ENCODE data around the gene ZNF579. TPM values are rescaled to one million over a fixed set of nuclear protein-coding genes. Genes with fewer than 3 reads are reported as not detected.

The ZNF579 gene
- total and polyA plus RNA-seq, 7 donors = 4.2 to 81.6 (median 22.9) TPM

DNA sequence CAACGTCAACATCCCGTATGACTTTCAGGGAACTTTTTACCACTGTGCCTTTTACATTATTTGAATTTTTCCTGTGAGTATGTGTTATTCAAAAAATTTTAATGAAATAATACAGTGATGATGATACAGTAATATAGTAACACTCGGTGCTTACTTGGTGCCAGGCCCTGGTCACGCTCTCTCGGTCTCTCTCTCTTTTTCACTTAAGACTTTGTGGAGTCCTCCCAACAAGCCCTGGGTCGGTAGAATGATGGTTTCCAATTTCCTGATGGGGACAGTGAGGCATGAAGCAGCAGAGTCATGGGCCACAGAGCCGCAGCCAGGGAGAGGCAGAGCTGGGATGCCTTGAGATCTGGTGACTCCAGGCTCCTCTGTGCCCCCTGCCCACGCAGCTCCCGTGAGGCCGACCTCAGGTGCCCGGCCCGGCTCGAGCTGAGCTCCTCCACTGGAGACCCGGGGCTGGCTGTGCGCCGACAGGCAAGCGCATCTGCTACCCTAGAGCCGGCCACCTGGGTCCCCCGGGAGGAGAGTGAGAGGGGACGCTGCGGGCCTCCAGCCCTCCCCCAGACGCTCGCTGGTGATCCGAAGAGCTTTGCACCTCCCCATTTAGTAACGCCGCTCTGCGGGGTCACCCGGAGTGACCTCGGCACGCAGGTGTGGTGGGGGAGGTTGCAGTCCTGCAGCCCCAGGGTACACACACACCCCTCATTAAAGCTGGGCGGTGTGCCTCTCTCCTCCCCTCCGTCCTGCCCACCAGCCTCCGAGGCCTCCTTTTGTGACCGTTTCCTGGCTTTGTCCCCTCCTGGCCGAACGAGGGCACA is 30.9 kb downstream of the ZNF579 start:
- H3K27me3 ChIP-seq (ENCODE audit: insufficient read depth in 3 of 3, low read length in 2 of 3) = no peaks in the 10 kb centered on the region
- WGBS, 3 donors = 2 to 8% (median 7%) methylated on average over 27 to 36 of the region's 36 CpGs
- intact Hi-C loops (cut with DNase I) = loop anchor here in 1 of 2 donors (5.0 kb wide), 1 partner anchor 48 kb away; the partner anchor contains the start of gene FIZ1
- ATAC-seq = peak; percentile 41 to 64 (median 54)
- DNase-seq = peak; percentile 58 to 91
- H3K4me1 ChIP-seq = peaks cover 66% of the 10 kb centered on the region
- H3K27ac ChIP-seq = peak overlapping the region; percentile 94
- no peaks in the 10 kb centered on the region for H3K9me3 ChIP-seq
- no peaks in the 10 kb centered on the region for H3K36me3 ChIP-seq (ENCODE audit: insufficient read depth in 1 of 2, low read depth in 1 of 2)
- peak overlapping the region; percentile 56 for H3K4me3 ChIP-seq
- TF ChIP-seq, protein P1, sequence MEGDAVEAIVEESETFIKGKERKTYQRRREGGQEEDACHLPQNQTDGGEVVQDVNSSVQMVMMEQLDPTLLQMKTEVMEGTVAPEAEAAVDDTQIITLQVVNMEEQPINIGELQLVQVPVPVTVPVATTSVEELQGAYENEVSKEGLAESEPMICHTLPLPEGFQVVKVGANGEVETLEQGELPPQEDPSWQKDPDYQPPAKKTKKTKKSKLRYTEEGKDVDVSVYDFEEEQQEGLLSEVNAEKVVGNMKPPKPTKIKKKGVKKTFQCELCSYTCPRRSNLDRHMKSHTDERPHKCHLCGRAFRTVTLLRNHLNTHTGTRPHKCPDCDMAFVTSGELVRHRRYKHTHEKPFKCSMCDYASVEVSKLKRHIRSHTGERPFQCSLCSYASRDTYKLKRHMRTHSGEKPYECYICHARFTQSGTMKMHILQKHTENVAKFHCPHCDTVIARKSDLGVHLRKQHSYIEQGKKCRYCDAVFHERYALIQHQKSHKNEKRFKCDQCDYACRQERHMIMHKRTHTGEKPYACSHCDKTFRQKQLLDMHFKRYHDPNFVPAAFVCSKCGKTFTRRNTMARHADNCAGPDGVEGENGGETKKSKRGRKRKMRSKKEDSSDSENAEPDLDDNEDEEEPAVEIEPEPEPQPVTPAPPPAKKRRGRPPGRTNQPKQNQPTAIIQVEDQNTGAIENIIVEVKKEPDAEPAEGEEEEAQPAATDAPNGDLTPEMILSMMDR (IDR thresholded peaks at IDR 0.05) = peak; percentile 7

DNA sequence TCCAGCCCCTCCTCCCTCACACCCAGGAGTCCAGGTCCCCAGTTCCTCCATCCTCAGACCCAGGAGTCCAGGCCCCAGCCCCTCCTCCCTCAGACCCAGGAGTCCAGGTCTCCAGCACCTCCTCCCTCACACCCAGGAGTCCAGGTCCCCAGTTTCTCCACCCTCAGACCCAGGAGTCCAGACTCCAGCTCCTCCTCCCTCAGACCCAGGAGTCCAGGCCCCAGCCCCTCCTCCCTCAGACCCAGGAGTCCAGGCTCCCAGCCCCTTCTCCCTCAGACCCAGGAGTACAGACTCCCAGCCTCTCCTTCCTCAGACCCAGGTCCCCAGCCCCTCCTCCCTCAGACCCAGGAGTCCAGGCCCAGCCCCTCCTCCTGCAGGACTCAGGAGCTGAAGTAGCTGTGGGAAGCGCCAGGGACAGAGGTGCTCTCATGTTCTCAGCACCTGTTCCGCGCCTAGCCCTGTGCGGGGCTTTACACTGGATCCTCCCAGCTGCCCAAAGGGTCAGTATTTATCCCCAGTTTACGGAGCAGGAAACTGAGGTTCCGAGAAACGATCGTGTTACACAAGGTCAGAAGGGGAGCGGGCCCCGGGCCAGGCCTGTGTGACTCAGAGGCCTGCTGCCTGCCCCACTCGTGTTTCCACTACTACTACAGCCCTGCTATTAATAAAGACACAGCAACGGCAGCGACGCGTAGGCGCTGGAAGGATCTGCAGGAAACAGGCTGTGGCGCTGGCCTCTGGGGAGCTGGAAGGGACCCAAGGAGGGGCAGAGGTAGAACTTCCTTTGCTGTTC is 33.6 kb downstream of the ZNF579 start:
- H3K27ac ChIP-seq = peak overlapping the region; percentile 94
- intact Hi-C loops (cut with DNase I) = loop anchor here in 1 of 2 donors (5.0 kb wide), 1 partner anchor 50 kb away; the partner anchor contains the start of gene FIZ1
- no peak overlapping the region for H3K4me3 ChIP-seq

DNA sequence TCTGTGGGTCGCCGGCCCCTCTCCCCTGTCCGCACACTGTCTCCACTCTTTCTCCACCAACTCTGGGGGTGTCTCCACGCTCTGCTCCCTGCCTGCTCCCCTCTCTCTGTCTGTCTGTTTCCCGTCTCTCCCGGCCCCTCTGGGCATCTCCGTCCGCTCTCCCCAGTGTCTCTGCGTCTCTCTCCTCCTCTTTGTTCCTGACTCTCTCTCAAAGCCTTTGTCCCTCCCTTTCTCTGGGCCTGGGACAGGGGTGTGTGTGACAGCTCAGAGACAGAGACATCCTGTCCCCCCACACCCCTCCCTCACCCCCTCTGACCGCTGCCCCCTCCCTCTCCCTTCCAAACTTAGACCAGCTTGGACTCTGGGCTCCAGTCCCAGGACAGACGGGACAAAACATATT is 34.6 kb downstream of the ZNF579 start:
- H3K27ac ChIP-seq = peak overlapping the region; percentile 94
- DNase-seq = peak in 1 of 2 donors; percentile 86
- peaks cover 46% of the 10 kb centered on the region for H3K4me1 ChIP-seq
- H3K27me3 ChIP-seq (ENCODE audit: insufficient read depth in 3 of 3, low read length in 2 of 3) = no peaks in the 10 kb centered on the region
- TF ChIP-seq, protein P1 (IDR thresholded peaks at IDR 0.05) = no peak
- H3K36me3 ChIP-seq (ENCODE audit: insufficient read depth in 1 of 2, low read depth in 1 of 2) = no peaks in the 10 kb centered on the region
- 41 to 53% (median 53%) methylated on average over 10 to 11 of the region's 11 CpGs for WGBS, 3 donors
- peak; percentile 17 to 74 (median 73) for ATAC-seq
- no peaks in the 10 kb centered on the region for H3K9me3 ChIP-seq
- H3K4me3 ChIP-seq = no peak overlapping the region
- intact Hi-C loops (cut with DNase I) = loop anchor here in 1 of 2 donors (5.0 kb wide), 1 partner anchor 51 kb away; the partner anchor contains the start of gene FIZ1

More for the DNA sequence above, 33.6 kb downstream of the ZNF579 start:
- Histone ChIP-seq H3K36me3 (ENCODE audit: insufficient read depth in 1 of 2, low read depth in 1 of 2) (no peaks in the 10 kb centered on the region), H3K4me1 (peaks cover 46% of the 10 kb centered on the region), H3K27me3 (ENCODE audit: insufficient read depth in 3 of 3, low read length in 2 of 3) (no peaks in the 10 kb centered on the region), H3K9me3 (no peaks in the 10 kb centered on the region)
- WGBS, 3 donors = 4 to 14% (median 6%) methylated on average over 17 of the region's 17 CpGs
- DNase-seq = peak; percentile 86 to 95
- TF ChIP-seq, protein P1 (IDR thresholded peaks at IDR 0.05) = no peak
- ATAC-seq = peak; percentile 79 to 88 (median 80)

DNA sequence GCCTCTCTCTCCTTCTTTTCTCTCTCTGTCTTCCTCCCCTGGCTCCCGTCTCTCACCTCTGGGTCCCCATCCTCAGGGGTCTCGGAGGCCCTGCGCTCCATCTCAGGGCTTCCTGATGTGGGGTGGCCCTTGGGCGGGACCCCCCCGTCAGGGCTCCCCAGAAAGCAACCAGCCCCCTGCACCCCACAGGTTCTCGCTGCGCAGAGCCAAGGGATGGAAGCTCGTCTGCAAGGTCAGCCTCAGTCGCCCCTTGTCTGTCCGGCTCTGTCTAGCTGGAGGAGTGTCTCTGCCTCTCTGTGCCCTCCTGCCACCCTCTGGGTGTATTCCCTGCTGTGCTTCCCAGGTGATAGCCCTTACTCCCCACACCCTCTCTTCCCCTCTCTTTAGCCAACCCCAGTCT is 35.2 kb downstream of the ZNF579 start, which contains the start of gene SBK3:
TSS of gene SBK3 (minus strand) at position 101 of the 400 bp plus-strand sequence. CDS start at position 101, 0 bp downstream.
- Histone ChIP-seq H3K9me3 (no peaks in the 10 kb centered on the region), H3K27ac (peak within 1 kb of the TSS; percentile 94), H3K4me3 (no peak within 1 kb of the TSS), H3K4me1 (peaks cover 49% of the 10 kb centered on the region), H3K36me3 (ENCODE audit: insufficient read depth in 1 of 2, low read depth in 1 of 2) (no peaks in the 10 kb centered on the region), H3K27me3 (ENCODE audit: insufficient read depth in 3 of 3, low read length in 2 of 3) (no peaks in the 10 kb centered on the region)
- WGBS, 3 donors = 90 to 94% (median 90%) methylated on average over 10 of the region's 10 CpGs
- intact Hi-C loops (cut with DNase I) = loop anchor here in 1 of 2 donors (5.0 kb wide), 1 partner anchor 52 kb away; the partner anchor contains the start of gene FIZ1
- DNase-seq = no peak
- TF ChIP-seq, protein P1 (IDR thresholded peaks at IDR 0.05) = no peak
- no peak for ATAC-seq
